Measurements from ENCODE around the gene MYZAP. TPM values are rescaled to one million over a fixed set of nuclear protein-coding genes. Genes with fewer than 3 reads are reported as not detected.

Gene MYZAP
- total and polyA plus RNA-seq, 7 donors, result 7.2 to 55.6 (median 39.1) TPM

DNA sequence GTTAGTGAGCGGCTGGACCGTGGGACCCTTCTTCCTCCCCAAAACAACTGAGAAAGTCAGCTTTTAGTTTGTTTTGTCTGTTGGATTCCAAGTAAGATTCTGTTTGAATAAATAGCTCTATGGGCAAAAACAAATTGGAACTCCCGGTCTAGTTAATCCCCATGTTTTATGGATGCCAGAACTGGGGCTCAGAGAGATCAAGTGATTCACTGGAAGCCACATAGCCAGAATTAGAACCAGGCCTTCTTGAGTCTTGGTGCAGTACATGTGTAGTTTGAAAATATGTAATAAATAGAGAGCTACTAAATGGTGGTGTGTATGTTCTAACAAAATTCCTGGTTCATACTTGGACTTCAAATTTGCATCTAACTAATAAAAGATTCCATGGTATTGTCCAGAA, 85.5 kb downstream of the MYZAP start:
- DNase-seq, result no peak
- H3K4me1 ChIP-seq, result no peaks in the 10 kb centered on the region
- TF ChIP-seq POLR2A (IDR thresholded peaks at IDR 0.05) (no peak), POLR2AphosphoS5 (IDR thresholded peaks at IDR 0.05) (no peak), EP300 (IDR thresholded peaks at IDR 0.05) (no peak)
- TF ChIP-seq, protein P1, sequence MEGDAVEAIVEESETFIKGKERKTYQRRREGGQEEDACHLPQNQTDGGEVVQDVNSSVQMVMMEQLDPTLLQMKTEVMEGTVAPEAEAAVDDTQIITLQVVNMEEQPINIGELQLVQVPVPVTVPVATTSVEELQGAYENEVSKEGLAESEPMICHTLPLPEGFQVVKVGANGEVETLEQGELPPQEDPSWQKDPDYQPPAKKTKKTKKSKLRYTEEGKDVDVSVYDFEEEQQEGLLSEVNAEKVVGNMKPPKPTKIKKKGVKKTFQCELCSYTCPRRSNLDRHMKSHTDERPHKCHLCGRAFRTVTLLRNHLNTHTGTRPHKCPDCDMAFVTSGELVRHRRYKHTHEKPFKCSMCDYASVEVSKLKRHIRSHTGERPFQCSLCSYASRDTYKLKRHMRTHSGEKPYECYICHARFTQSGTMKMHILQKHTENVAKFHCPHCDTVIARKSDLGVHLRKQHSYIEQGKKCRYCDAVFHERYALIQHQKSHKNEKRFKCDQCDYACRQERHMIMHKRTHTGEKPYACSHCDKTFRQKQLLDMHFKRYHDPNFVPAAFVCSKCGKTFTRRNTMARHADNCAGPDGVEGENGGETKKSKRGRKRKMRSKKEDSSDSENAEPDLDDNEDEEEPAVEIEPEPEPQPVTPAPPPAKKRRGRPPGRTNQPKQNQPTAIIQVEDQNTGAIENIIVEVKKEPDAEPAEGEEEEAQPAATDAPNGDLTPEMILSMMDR (IDR thresholded peaks at IDR 0.05), result no peak
- no peaks in the 10 kb centered on the region for H3K27me3 ChIP-seq
- no peak overlapping the region for H3K4me3 ChIP-seq
- 91% methylated on average over 3 of the region's 3 CpGs for WGBS, 2 donors
- H3K36me3 ChIP-seq, result peaks cover 0 to 6% (median 0%) of the 10 kb centered on the region in 4 donors
- intact Hi-C loops (cut with DNase I), result no loop called here
- H3K27ac ChIP-seq, result no peak overlapping the region
- H3K9me3 ChIP-seq, result no peaks in the 10 kb centered on the region

DNA sequence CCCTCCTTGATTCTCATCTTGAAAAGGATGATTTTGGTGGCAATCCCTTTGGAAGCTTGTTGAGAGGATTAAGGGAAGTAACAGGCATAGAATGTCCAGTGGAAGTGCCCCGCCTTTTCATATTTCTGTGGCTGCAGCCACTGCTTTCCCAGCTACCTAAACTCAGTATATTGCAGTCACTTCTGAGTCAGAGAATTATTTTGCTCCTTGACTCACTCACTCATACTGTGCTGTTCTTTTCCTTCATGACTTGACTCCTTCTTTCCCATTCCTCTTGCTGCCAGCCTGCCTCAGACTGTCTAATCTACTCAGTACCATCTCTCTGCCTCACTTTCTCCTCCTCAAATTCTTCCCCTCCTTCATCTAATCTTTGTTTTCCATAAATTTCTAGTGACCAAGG, 88.3 kb downstream of the MYZAP start:
- H3K36me3 ChIP-seq, result peaks cover 0 to 6% (median 0%) of the 10 kb centered on the region in 4 donors
- H3K27me3 ChIP-seq, result no peaks in the 10 kb centered on the region
- H3K4me1 ChIP-seq, result peaks cover 0 to 24% (median 18%) of the 10 kb centered on the region in 4 donors
- 93 to 96% methylated on average over 1 of the region's 1 CpG for WGBS, 2 donors
- H3K27ac ChIP-seq, result no peak overlapping the region
- TF ChIP-seq POLR2A (IDR thresholded peaks at IDR 0.05) (no peak), POLR2AphosphoS5 (IDR thresholded peaks at IDR 0.05) (no peak)
- intact Hi-C loops (cut with DNase I), result no loop called here
- no peak overlapping the region for H3K4me3 ChIP-seq
- H3K9me3 ChIP-seq, result no peaks in the 10 kb centered on the region
- DNase-seq, result no peak

DNA sequence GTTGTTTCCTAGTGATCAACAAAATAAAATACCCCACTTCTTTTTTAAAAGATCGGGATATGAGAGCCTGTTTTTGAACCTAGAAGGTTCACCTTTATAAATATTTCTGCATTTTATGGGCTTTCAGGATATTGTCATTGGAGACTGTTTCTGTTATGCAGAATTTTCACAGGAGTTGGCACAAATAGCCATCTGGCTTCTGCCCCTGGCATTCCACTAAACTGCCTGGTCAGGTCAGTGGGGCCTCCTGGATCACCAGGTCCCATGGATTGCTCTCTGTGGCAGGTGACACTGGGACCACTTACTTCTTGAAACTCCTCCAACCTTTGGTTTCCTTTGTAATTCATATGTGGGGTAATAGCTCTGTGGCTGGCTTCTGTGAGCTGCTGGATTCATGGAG, 89.3 kb downstream of the MYZAP start:
- H3K27me3 ChIP-seq, result no peaks in the 10 kb centered on the region
- DNase-seq, result no peak
- no peaks in the 10 kb centered on the region for H3K36me3 ChIP-seq
- TF ChIP-seq POLR2A (IDR thresholded peaks at IDR 0.05), result no peak
- no peaks in the 10 kb centered on the region for H3K9me3 ChIP-seq
- H3K4me1 ChIP-seq, result peaks cover 0 to 24% (median 22%) of the 10 kb centered on the region in 4 donors
- no peak overlapping the region for H3K27ac ChIP-seq
- WGBS, 2 donors, result 97% methylated on average over 1 of the region's 1 CpG
- no peak overlapping the region for H3K4me3 ChIP-seq
- intact Hi-C loops (cut with DNase I), result no loop called here

DNA sequence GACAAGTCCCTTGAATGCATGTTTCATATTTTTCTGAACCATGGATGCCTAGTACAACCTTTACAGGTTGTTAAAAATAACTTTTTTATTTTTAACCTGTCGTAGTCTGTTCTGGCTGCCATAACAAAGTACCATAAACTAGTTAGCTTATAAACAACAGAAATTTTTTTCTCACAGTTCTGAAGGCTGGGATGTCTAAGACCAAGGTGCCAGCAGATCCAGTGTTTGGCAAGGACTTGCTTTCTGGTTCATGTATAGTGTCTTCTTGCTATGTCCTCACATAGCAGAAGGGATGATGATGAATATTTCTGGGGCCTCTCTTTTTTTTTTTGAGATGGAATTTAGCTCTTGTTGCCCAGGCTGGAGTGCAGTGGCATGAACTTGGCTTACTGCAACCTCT, 91.8 kb downstream of the MYZAP start:
- Histone ChIP-seq H3K27ac (peak overlapping the region; percentile 60 to 80 (median 76)), H3K27me3 (no peaks in the 10 kb centered on the region), H3K4me3 (no peak overlapping the region), H3K4me1 (peaks cover 0 to 24% (median 22%) of the 10 kb centered on the region in 4 donors), H3K9me3 (no peaks in the 10 kb centered on the region), H3K36me3 (no peaks in the 10 kb centered on the region)
- peak; percentile 77 for DNase-seq
- WGBS, 2 donors, result 76 to 90% methylated on average over 1 of the region's 1 CpG
- intact Hi-C loops (cut with DNase I), result no loop called here
- peak in 3 of 4 donors; percentile 44 to 60 (median 46) for TF ChIP-seq EP300 (IDR thresholded peaks at IDR 0.05)
- peak; percentile 40 to 84 (median 75) for TF ChIP-seq POLR2AphosphoS5 (IDR thresholded peaks at IDR 0.05)
- TF ChIP-seq, protein P1 (IDR thresholded peaks at IDR 0.05), result no peak

DNA sequence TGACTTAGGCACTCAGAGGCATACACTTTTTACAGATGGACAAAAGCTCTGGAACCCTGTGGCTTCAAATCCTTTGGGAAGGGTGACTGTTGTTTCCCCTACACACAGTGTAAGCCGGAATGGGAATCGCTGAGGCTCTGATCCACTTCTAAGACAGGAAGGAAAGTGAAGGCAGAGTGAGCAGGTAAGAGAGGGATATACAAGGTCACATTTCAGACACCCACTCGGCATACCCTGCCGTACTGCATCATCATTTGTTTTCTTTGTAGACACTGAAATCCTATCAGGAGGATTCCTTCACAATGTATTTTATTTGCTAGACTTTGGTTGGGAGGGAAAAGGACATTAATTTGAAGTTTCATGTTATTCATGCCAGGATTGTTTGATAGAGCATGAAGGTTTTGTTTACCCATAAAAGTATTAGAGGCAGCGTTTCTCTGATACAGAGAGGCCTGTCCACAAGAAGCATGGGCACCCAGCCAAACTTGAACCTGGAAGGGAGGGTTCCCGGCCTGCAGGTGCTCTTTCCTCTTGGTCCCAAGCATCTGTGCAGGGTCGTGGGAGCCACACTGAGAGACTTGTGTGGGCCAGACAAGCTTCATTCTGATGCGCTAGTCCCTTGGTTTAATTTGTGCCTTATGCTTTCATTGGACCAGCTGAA, 92.9 kb downstream of the MYZAP start:
- WGBS, 2 donors, result 64 to 82% methylated on average over 8 of the region's 8 CpGs
- H3K4me3 ChIP-seq, result no peak overlapping the region
- TF ChIP-seq, protein P1 (IDR thresholded peaks at IDR 0.05), result no peak
- H3K36me3 ChIP-seq, result no peaks in the 10 kb centered on the region
- intact Hi-C loops (cut with DNase I), result no loop called here
- H3K9me3 ChIP-seq, result no peaks in the 10 kb centered on the region
- H3K27me3 ChIP-seq, result no peaks in the 10 kb centered on the region
- no peak for DNase-seq
- peaks cover 0 to 24% (median 22%) of the 10 kb centered on the region in 4 donors for H3K4me1 ChIP-seq
- H3K27ac ChIP-seq, result peak overlapping the region; percentile 60 to 80 (median 76)

All from sigmoid colon (tissue), 7 donors.